Liver (tissue), 9 donors: Measurements from ENCODE around the gene KRTAP2-2. TPM values are rescaled to one million over a fixed set of nuclear protein-coding genes. Genes with fewer than 3 reads are reported as not detected.

ENCODE experiments used
- DNase-seq: peaks from one replicate; pipeline ENCODE4 v3.0.0-alpha.2; 2017; ENCODE audit warnings: low spot score
- H3K27ac ChIP-seq, 2 donors: one replicate each; pipeline ENCODE4 v1.7.0; 2013; ENCODE audit warnings: inconsistent platforms in 2 of 2, low read length in 2 of 2, control low read depth in 1 of 2, low read depth in 1 of 2, mild to moderate bottlenecking in 1 of 2
- H3K27me3 ChIP-seq, 4 donors: one replicate each; pipeline versions ENCODE4 v1.6.1 to v1.7.0; 2013; ENCODE audit warnings: low read length in 3 of 4, inconsistent platforms in 1 of 4, mild to moderate bottlenecking in 1 of 4, moderate library complexity in 1 of 4; ENCODE audit not compliant: control insufficient read depth in 4 of 4, insufficient read depth in 4 of 4
- H3K36me3 ChIP-seq, 4 donors: one replicate each; pipeline versions ENCODE4 v1.6.1 to v1.7.0; 2013; ENCODE audit warnings: low read length in 3 of 4, mild to moderate bottlenecking in 3 of 4, low read depth in 1 of 4, moderate library complexity in 1 of 4; ENCODE audit not compliant: control insufficient read depth in 4 of 4, insufficient read depth in 3 of 4
- H3K4me1 ChIP-seq, 4 donors: one replicate each; pipeline versions ENCODE4 v1.6.1 to v1.7.0; 2013; ENCODE audit warnings: low read length in 3 of 4, mild to moderate bottlenecking in 3 of 4, moderate library complexity in 1 of 4; ENCODE audit not compliant: control insufficient read depth in 4 of 4, insufficient read depth in 4 of 4
- H3K4me3 ChIP-seq, 3 donors: one replicate each; pipeline versions ENCODE4 v1.6.1 to v1.7.0; 2013; ENCODE audit warnings: low read length in 3 of 3, control low read depth in 1 of 3, low read depth in 1 of 3, mild to moderate bottlenecking in 1 of 3
- H3K9ac ChIP-seq, 2 donors: one replicate each; pipeline ENCODE4 v1.7.0; 2013; ENCODE audit warnings: low read length in 2 of 2, mild to moderate bottlenecking in 2 of 2, moderate library complexity in 2 of 2, control low read depth in 1 of 2, low read depth in 1 of 2
- H3K9me3 ChIP-seq, 4 donors: one replicate each; pipeline versions ENCODE4 v1.6.1 to v1.7.0; 2013; ENCODE audit warnings: low read length in 3 of 4; ENCODE audit not compliant: control insufficient read depth in 4 of 4
- EGR1 ChIP-seq, 2 donors: IDR thresholded peaks; 2 replicates each; pipeline ENCODE4 v1.6.1; 2016 to 2018; ENCODE audit warnings: antibody characterized with exemption in 2 of 2, low read depth in 2 of 2
- FOXA2 ChIP-seq: IDR thresholded peaks from 2 replicates; pipeline ENCODE4 v1.6.1; 2016; ENCODE audit warnings: antibody characterized with exemption
- GABPA ChIP-seq, 2 donors: IDR thresholded peaks in 1 of 2; conservative IDR thresholded peaks in 1 of 2; 2 replicates each; pipeline ENCODE4 v1.6.1; 2016; ENCODE audit warnings: antibody characterized with exemption in 2 of 2, mild to moderate bottlenecking in 1 of 2, moderate library complexity in 1 of 2
- HNF4G ChIP-seq: IDR thresholded peaks from 2 replicates; pipeline ENCODE4 v1.6.1; 2016; ENCODE audit warnings: antibody characterized with exemption
- JUND ChIP-seq, 2 donors: IDR thresholded peaks; 2 replicates each; pipeline ENCODE4 v1.6.1; 2016; ENCODE audit warnings: antibody characterized with exemption in 2 of 2
- NR2F2 ChIP-seq: IDR thresholded peaks from 2 replicates; pipeline ENCODE4 v1.6.1; 2016; ENCODE audit warnings: antibody characterized with exemption
- RAD21 ChIP-seq, 2 donors: IDR thresholded peaks; 2 replicates each; pipeline ENCODE4 v1.6.1; 2016; ENCODE audit warnings: antibody characterized with exemption in 2 of 2, mild to moderate bottlenecking in 2 of 2
- RXRA ChIP-seq, 2 donors: IDR thresholded peaks; 2 replicates each; pipeline ENCODE4 v1.6.1; 2017 to 2018; ENCODE audit warnings: antibody characterized with exemption in 2 of 2, mild to moderate bottlenecking in 1 of 2
- SP1 ChIP-seq: IDR thresholded peaks from 2 replicates; pipeline ENCODE4 v1.6.1; 2018; ENCODE audit warnings: antibody characterized with exemption, mild to moderate bottlenecking
- TAF1 ChIP-seq: conservative IDR thresholded peaks from 2 replicates; pipeline ENCODE4 v1.6.1; 2016; ENCODE audit warnings: antibody characterized with exemption, mild to moderate bottlenecking
- WGBS: extraction: QIAGEN DNeasy Blood & Tissue Kit; methylation state at CpG from one replicate; pipeline ENCODE4 v1.1.7; 2013; 5-methylcytosine and 5-hydroxymethylcytosine counted together
- polyA plus RNA-seq, 2 donors: library from polyadenylated mRNA; stranded (reverse) in 1 of 2; unstranded in 1 of 2; fragments of 200-250 nt in 1 of 2; fragments of >200 nt in 1 of 2; fragmentation: Nextera tagmentation in 1 of 2; extraction: Ambion mirVana in 1 of 2; gene quantifications; one replicate each; pipeline versions ENCODE4 v1.2.1 to v1.2.3, GENCODE V29; 2013 to 2015
- total RNA-seq, 2 donors: library from RNA; depleted of rRNA; stranded (reverse); fragments of >200 nt; gene quantifications; one replicate each; pipeline ENCODE4 v1.2.3, GENCODE V29; 2014
- TF ChIP-seq, protein P1 (sequence below): IDR thresholded peaks from 2 replicates; pipeline ENCODE4 v1.6.1; 2016; ENCODE audit warnings: antibody characterized with exemption
- TF ChIP-seq, protein P2 (sequence below): IDR thresholded peaks from 2 replicates; pipeline ENCODE4 v1.6.1; 2016; ENCODE audit warnings: antibody characterized with exemption
- TF ChIP-seq, protein P3 (sequence below): IDR thresholded peaks from 2 replicates; pipeline ENCODE4 v1.6.1; 2016; ENCODE audit warnings: antibody characterized with exemption, mild to moderate bottlenecking
- TF ChIP-seq, protein P4 (sequence below): IDR thresholded peaks from 2 replicates; pipeline ENCODE4 v1.6.1; 2016; ENCODE audit warnings: antibody characterized with exemption
- TF ChIP-seq, protein P5 (sequence below): fragments of 150-350 bp; IDR thresholded peaks from 2 replicates; pipeline ENCODE4 v1.5.1; 2017; ENCODE audit warnings: improper control_type of control experiment, low read depth, low read length; ENCODE audit not compliant: missing input control
- donor health status: healthy.
- donor health status: healthy.
- donor health status: healthy.
- donor health status: healthy.
- donor health status: healthy.

The KRTAP2-2 gene
- total and polyA plus RNA-seq, 4 donors, result not detected

DNA sequence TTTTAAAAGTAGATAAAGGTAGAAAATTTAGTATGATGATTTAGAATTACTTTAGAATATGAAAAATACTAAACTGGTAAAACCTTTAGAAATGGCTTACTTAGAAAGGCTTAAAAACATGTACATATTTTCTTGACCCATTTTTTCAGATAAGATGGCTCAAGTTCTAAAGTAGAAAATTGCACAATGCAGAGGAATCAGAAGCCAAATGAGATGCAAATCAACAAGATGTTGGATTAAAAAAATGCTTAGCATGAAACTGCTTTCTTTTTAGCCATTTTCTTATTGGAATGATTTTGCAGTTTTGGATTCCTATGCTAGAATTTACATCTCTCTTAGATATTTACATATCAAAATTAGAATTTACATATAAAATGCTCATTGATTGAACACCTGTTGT, 44.6 kb downstream of the KRTAP2-2 start:
- H3K27ac ChIP-seq, result no peak overlapping the region
- no peaks in the 10 kb centered on the region for H3K27me3 ChIP-seq
- no peaks in the 10 kb centered on the region for H3K4me1 ChIP-seq
- no peak overlapping the region for H3K4me3 ChIP-seq
- H3K9ac ChIP-seq, result no peak overlapping the region
- H3K9me3 ChIP-seq, result no peaks in the 10 kb centered on the region
- no peak for DNase-seq
- no peaks in the 10 kb centered on the region for H3K36me3 ChIP-seq
- no peak for TF ChIP-seq HNF4G
- TF ChIP-seq, protein P1, sequence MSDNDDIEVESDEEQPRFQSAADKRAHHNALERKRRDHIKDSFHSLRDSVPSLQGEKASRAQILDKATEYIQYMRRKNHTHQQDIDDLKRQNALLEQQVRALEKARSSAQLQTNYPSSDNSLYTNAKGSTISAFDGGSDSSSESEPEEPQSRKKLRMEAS, result no peak

DNA sequence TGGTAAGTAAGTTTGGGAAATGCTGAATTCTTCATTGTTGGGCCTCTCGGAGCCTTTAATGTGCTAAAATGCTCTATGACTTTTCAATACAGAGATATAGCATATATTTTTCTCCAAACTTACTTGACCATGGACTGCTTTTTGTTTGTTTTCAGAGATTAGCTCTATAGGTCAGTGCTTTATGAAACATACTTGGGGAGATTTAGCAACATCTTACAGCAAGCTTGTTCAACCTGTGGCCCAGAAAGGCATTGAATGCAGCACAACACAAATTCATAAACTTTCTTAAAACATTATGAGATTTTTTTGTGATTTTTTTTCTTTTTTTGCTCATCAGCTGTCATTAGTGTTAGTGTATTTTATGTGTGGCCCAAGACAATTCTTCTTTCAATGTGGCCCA, 45.1 kb downstream of the KRTAP2-2 start:
- no peak for DNase-seq
- Histone ChIP-seq H3K27ac (no peak overlapping the region), H3K9me3 (no peaks in the 10 kb centered on the region), H3K9ac (no peak overlapping the region), H3K4me1 (no peaks in the 10 kb centered on the region), H3K4me3 (no peak overlapping the region), H3K36me3 (no peaks in the 10 kb centered on the region), H3K27me3 (no peaks in the 10 kb centered on the region)
- TF ChIP-seq SP1, result no peak
- TF ChIP-seq, protein P2, sequence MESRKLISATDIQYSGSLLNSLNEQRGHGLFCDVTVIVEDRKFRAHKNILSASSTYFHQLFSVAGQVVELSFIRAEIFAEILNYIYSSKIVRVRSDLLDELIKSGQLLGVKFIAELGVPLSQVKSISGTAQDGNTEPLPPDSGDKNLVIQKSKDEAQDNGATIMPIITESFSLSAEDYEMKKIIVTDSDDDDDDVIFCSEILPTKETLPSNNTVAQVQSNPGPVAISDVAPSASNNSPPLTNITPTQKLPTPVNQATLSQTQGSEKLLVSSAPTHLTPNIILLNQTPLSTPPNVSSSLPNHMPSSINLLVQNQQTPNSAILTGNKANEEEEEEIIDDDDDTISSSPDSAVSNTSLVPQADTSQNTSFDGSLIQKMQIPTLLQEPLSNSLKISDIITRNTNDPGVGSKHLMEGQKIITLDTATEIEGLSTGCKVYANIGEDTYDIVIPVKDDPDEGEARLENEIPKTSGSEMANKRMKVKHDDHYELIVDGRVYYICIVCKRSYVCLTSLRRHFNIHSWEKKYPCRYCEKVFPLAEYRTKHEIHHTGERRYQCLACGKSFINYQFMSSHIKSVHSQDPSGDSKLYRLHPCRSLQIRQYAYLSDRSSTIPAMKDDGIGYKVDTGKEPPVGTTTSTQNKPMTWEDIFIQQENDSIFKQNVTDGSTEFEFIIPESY, result no peak
- no peak for TF ChIP-seq TAF1
- TF ChIP-seq GABPA (IDR thresholded peaks at IDR 0.05 in 1 of 2, conservative IDR thresholded peaks at IDR 0.05 in 1 of 2), result no peak
- TF ChIP-seq NR2F2, result no peak
- TF ChIP-seq, protein P1, result no peak
- no peak for TF ChIP-seq RAD21 (IDR thresholded peaks at IDR 0.05)
- TF ChIP-seq, protein P3, sequence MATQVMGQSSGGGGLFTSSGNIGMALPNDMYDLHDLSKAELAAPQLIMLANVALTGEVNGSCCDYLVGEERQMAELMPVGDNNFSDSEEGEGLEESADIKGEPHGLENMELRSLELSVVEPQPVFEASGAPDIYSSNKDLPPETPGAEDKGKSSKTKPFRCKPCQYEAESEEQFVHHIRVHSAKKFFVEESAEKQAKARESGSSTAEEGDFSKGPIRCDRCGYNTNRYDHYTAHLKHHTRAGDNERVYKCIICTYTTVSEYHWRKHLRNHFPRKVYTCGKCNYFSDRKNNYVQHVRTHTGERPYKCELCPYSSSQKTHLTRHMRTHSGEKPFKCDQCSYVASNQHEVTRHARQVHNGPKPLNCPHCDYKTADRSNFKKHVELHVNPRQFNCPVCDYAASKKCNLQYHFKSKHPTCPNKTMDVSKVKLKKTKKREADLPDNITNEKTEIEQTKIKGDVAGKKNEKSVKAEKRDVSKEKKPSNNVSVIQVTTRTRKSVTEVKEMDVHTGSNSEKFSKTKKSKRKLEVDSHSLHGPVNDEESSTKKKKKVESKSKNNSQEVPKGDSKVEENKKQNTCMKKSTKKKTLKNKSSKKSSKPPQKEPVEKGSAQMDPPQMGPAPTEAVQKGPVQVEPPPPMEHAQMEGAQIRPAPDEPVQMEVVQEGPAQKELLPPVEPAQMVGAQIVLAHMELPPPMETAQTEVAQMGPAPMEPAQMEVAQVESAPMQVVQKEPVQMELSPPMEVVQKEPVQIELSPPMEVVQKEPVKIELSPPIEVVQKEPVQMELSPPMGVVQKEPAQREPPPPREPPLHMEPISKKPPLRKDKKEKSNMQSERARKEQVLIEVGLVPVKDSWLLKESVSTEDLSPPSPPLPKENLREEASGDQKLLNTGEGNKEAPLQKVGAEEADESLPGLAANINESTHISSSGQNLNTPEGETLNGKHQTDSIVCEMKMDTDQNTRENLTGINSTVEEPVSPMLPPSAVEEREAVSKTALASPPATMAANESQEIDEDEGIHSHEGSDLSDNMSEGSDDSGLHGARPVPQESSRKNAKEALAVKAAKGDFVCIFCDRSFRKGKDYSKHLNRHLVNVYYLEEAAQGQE, result no peak
- TF ChIP-seq, protein P4, sequence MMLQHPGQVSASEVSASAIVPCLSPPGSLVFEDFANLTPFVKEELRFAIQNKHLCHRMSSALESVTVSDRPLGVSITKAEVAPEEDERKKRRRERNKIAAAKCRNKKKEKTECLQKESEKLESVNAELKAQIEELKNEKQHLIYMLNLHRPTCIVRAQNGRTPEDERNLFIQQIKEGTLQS, result no peak
- TF ChIP-seq, protein P5, sequence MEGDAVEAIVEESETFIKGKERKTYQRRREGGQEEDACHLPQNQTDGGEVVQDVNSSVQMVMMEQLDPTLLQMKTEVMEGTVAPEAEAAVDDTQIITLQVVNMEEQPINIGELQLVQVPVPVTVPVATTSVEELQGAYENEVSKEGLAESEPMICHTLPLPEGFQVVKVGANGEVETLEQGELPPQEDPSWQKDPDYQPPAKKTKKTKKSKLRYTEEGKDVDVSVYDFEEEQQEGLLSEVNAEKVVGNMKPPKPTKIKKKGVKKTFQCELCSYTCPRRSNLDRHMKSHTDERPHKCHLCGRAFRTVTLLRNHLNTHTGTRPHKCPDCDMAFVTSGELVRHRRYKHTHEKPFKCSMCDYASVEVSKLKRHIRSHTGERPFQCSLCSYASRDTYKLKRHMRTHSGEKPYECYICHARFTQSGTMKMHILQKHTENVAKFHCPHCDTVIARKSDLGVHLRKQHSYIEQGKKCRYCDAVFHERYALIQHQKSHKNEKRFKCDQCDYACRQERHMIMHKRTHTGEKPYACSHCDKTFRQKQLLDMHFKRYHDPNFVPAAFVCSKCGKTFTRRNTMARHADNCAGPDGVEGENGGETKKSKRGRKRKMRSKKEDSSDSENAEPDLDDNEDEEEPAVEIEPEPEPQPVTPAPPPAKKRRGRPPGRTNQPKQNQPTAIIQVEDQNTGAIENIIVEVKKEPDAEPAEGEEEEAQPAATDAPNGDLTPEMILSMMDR, result no peak
- no peak for TF ChIP-seq RXRA (IDR thresholded peaks at IDR 0.05)
- no peak for TF ChIP-seq EGR1 (IDR thresholded peaks at IDR 0.05; ENCODE audit: low read depth in 2 of 2)
- TF ChIP-seq FOXA2, result no peak
- no peak for TF ChIP-seq JUND (IDR thresholded peaks at IDR 0.05)
- WGBS, result 93% methylated on average over 1 of the region's 1 CpG
